Measurements from ENCODE around the gene EDEM3.
"Not testable (repeated sequence)": the region's sequence is repeated elsewhere in the genome, so short reads cannot be mapped to it uniquely, and the experiment has no call there.

EDEM3 gene

GRCh38 chr1:184769241-184769640 is 14.6 kb upstream of the EDEM3 start:
- no peak for DNase-seq (ENCODE audit: low read depth in 1 of 2, low spot score in 1 of 2)

GRCh38 chr1:184768467-184768866 is 13.8 kb upstream of the EDEM3 start:
- no peak for DNase-seq (ENCODE audit: low read depth in 1 of 2, low spot score in 1 of 2)

GRCh38 chr1:184767591-184767990 is 12.9 kb upstream of the EDEM3 start:
- no peak for DNase-seq (ENCODE audit: low read depth in 1 of 2, low spot score in 1 of 2)

GRCh38 chr1:184764483-184764882 is 9.8 kb upstream of the EDEM3 start:
- no peak for DNase-seq (ENCODE audit: low read depth in 1 of 2, low spot score in 1 of 2)

GRCh38 chr1:184763520-184763919 is 8.9 kb upstream of the EDEM3 start:
- DNase-seq (ENCODE audit: low read depth in 1 of 2, low spot score in 1 of 2): not testable (repeated sequence)

GRCh38 chr1:184761969-184762485 is 7.4 kb upstream of the EDEM3 start:
- no peak for DNase-seq (ENCODE audit: low read depth in 1 of 2, low spot score in 1 of 2)

GRCh38 chr1:184759651-184760050 is 5.0 kb upstream of the EDEM3 start:
- no peak for DNase-seq (ENCODE audit: low read depth in 1 of 2, low spot score in 1 of 2)

- DNase-seq (ENCODE audit: low read depth in 1 of 2, low spot score in 1 of 2): no peak
These were observed 4.5 kb upstream of the EDEM3 start for GRCh38 chr1:184759112-184759511.

- DNase-seq (ENCODE audit: low read depth in 1 of 2, low spot score in 1 of 2): no peak
These were observed 3.2 kb upstream of the EDEM3 start for GRCh38 chr1:184757891-184758290.

GRCh38 chr1:184757406-184757805 is 2.7 kb upstream of the EDEM3 start:
- no peak for DNase-seq (ENCODE audit: low read depth in 1 of 2, low spot score in 1 of 2)

GRCh38 chr1:184755226-184756065 is 788 bp upstream of the EDEM3 start:
- DNase-seq (ENCODE audit: low read depth in 1 of 2, low spot score in 1 of 2): no peak

- DNase-seq (ENCODE audit: low read depth in 1 of 2, low spot score in 1 of 2): peak; percentile 26 to 36
These were observed 816 bp downstream of the EDEM3 start for GRCh38 chr1:184753608-184754475.

GRCh38 chr1:184753117-184753516 is 1.5 kb downstream of the EDEM3 start:
- DNase-seq (ENCODE audit: low read depth in 1 of 2, low spot score in 1 of 2): no peak

- DNase-seq (ENCODE audit: low read depth in 1 of 2, low spot score in 1 of 2): no peak
These were observed 2.0 kb downstream of the EDEM3 start for GRCh38 chr1:184752656-184753055.

- no peak for DNase-seq (ENCODE audit: low read depth in 1 of 2, low spot score in 1 of 2)
These were observed 5.9 kb downstream of the EDEM3 start for GRCh38 chr1:184748740-184749139.

GRCh38 chr1:184747089-184747955 is 7.3 kb downstream of the EDEM3 start:
- no peak for DNase-seq (ENCODE audit: low read depth in 1 of 2, low spot score in 1 of 2)

- DNase-seq (ENCODE audit: low read depth in 1 of 2, low spot score in 1 of 2): no peak
These were observed 8.6 kb downstream of the EDEM3 start for GRCh38 chr1:184745929-184746638.

GRCh38 chr1:184745110-184745509 is 9.5 kb downstream of the EDEM3 start:
- no peak for DNase-seq (ENCODE audit: low read depth in 1 of 2, low spot score in 1 of 2)

- no peak for DNase-seq (ENCODE audit: low read depth in 1 of 2, low spot score in 1 of 2)
These were observed 11.4 kb downstream of the EDEM3 start for GRCh38 chr1:184743062-184743756.

- no peak for DNase-seq (ENCODE audit: low read depth in 1 of 2, low spot score in 1 of 2)
These were observed 14.3 kb downstream of the EDEM3 start for GRCh38 chr1:184740344-184740743.

Data from stimulated activated CD4-positive, alpha-beta T cell treated with anti-CD3 and anti-CD28 coated beads, Interleukin-15, amount 100 ng/mL, for 1 hour (primary cell).